ENCODE results near the gene CCDC150. TPM values are rescaled to one million over a fixed set of nuclear protein-coding genes. Genes with fewer than 3 reads are reported as not detected.
"Not testable (repeated sequence)": the region's sequence is repeated elsewhere in the genome, so short reads cannot be mapped to it uniquely, and the experiment has no call there.

The CCDC150 gene
- total and polyA plus RNA-seq, 4 donors = 0.78 to 6.3 (median 5.1) TPM

DNA sequence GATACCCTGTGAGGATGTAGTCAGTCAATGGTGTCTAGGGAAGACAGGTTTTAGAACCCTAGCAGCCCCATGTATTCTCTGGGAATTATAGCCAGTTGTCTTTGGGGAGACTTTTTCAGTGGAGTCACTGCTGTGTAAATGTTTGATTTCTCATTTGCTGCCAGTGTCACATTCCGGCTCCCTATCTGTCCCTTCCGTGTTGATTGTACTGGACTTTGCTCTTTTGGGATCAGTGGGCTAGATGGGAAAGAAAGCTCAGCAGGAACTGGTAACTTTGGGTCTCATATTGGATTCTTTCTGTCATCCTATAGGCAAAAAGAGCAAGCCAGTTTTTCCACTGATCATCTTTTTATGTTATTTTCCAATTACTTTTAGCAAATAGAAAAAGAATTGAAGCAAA is 89.9 kb downstream of the CCDC150 start:
- peak; percentile 46 for TF ChIP-seq ATF3 (IDR thresholded peaks at IDR 0.05)
- peak in 1 of 2 donors; percentile 31 for TF ChIP-seq EGR1 (IDR thresholded peaks at IDR 0.05; ENCODE audit: low read depth in 2 of 2)
- peak; percentile 99 for TF ChIP-seq SP1 (IDR thresholded peaks at IDR 0.05)
- TF ChIP-seq, protein P1, sequence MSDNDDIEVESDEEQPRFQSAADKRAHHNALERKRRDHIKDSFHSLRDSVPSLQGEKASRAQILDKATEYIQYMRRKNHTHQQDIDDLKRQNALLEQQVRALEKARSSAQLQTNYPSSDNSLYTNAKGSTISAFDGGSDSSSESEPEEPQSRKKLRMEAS (IDR thresholded peaks at IDR 0.05) = peak; percentile 49
- TF ChIP-seq GABPA (IDR thresholded peaks at IDR 0.05 in 1 of 2, conservative IDR thresholded peaks at IDR 0.05 in 1 of 2) = peak in 1 of 2 donors; percentile 56
- TF ChIP-seq, protein P2, sequence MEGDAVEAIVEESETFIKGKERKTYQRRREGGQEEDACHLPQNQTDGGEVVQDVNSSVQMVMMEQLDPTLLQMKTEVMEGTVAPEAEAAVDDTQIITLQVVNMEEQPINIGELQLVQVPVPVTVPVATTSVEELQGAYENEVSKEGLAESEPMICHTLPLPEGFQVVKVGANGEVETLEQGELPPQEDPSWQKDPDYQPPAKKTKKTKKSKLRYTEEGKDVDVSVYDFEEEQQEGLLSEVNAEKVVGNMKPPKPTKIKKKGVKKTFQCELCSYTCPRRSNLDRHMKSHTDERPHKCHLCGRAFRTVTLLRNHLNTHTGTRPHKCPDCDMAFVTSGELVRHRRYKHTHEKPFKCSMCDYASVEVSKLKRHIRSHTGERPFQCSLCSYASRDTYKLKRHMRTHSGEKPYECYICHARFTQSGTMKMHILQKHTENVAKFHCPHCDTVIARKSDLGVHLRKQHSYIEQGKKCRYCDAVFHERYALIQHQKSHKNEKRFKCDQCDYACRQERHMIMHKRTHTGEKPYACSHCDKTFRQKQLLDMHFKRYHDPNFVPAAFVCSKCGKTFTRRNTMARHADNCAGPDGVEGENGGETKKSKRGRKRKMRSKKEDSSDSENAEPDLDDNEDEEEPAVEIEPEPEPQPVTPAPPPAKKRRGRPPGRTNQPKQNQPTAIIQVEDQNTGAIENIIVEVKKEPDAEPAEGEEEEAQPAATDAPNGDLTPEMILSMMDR (IDR thresholded peaks at IDR 0.05; ENCODE audit: low read depth, low read length, missing input control) = no peak
- peak; percentile 71 for TF ChIP-seq FOXA1 (IDR thresholded peaks at IDR 0.05)
- peak; percentile 68 for TF ChIP-seq FOXA2 (IDR thresholded peaks at IDR 0.05)
- TF ChIP-seq TAF1 (conservative IDR thresholded peaks at IDR 0.05) = no peak
- peak; percentile 98 for TF ChIP-seq HNF4A (conservative IDR thresholded peaks at IDR 0.05)
- no peak for TF ChIP-seq ZBTB33 (IDR thresholded peaks at IDR 0.05)
- TF ChIP-seq NR2F2 (IDR thresholded peaks at IDR 0.05) = peak; percentile 19
- peak; percentile 58 to 61 for TF ChIP-seq JUND (IDR thresholded peaks at IDR 0.05)
- TF ChIP-seq HNF4G (IDR thresholded peaks at IDR 0.05) = peak; percentile 92
- peak; percentile 42 to 48 for TF ChIP-seq RAD21 (IDR thresholded peaks at IDR 0.05)
- TF ChIP-seq, protein P3, sequence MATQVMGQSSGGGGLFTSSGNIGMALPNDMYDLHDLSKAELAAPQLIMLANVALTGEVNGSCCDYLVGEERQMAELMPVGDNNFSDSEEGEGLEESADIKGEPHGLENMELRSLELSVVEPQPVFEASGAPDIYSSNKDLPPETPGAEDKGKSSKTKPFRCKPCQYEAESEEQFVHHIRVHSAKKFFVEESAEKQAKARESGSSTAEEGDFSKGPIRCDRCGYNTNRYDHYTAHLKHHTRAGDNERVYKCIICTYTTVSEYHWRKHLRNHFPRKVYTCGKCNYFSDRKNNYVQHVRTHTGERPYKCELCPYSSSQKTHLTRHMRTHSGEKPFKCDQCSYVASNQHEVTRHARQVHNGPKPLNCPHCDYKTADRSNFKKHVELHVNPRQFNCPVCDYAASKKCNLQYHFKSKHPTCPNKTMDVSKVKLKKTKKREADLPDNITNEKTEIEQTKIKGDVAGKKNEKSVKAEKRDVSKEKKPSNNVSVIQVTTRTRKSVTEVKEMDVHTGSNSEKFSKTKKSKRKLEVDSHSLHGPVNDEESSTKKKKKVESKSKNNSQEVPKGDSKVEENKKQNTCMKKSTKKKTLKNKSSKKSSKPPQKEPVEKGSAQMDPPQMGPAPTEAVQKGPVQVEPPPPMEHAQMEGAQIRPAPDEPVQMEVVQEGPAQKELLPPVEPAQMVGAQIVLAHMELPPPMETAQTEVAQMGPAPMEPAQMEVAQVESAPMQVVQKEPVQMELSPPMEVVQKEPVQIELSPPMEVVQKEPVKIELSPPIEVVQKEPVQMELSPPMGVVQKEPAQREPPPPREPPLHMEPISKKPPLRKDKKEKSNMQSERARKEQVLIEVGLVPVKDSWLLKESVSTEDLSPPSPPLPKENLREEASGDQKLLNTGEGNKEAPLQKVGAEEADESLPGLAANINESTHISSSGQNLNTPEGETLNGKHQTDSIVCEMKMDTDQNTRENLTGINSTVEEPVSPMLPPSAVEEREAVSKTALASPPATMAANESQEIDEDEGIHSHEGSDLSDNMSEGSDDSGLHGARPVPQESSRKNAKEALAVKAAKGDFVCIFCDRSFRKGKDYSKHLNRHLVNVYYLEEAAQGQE (IDR thresholded peaks at IDR 0.05) = peak; percentile 81
- TF ChIP-seq YY1 (IDR thresholded peaks at IDR 0.05) = peak; percentile 65
- TF ChIP-seq RXRA (IDR thresholded peaks at IDR 0.05) = peak; percentile 66 to 73
- Histone ChIP-seq H3K27me3 (ENCODE audit: control insufficient read depth in 4 of 4, insufficient read depth in 4 of 4, low read length in 3 of 4) (no peaks in the 10 kb centered on the region), H3K36me3 (ENCODE audit: control insufficient read depth in 4 of 4, insufficient read depth in 3 of 4, low read depth in 1 of 4, low read length in 3 of 4) (peaks cover 3 to 48% (median 24%) of the 10 kb centered on the region in 4 donors), H3K4me1 (ENCODE audit: control insufficient read depth in 4 of 4, insufficient read depth in 4 of 4, low read length in 3 of 4) (peaks cover 0 to 11% (median 7%) of the 10 kb centered on the region in 4 donors), H3K4me3 (ENCODE audit: low read depth in 1 of 3, low read length in 3 of 3) (no peak overlapping the region), H3K9me3 (ENCODE audit: control insufficient read depth in 4 of 4, low read length in 3 of 4) (no peaks in the 10 kb centered on the region), H3K27ac (ENCODE audit: low read depth in 1 of 2, low read length in 2 of 2) (no peak overlapping the region), H3K9ac (ENCODE audit: low read depth in 1 of 2, low read length in 2 of 2) (no peak overlapping the region)
- DNase-seq (ENCODE audit: low spot score) = no peak
- WGBS = 42% methylated on average over 2 of the region's 2 CpGs

DNA sequence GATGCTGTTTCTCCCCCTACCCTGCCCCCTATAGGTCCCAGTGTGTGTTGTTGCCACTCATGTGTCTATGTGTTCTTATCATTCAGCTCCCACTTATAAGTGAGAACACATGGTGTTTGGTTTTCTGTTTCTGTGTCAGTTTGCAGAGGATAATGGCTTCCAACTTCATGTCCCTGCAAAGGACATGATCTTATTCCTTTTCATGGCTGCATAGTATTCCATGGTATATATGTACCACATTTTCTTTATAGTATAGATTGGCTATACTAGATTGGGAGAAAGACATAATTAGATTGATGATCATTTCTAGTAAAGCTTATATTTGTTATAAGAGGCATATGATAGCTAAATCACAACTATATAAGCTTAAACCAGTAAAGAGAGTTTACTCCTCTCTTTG is 97.1 kb downstream of the CCDC150 start:
- H3K27me3 ChIP-seq (ENCODE audit: control insufficient read depth in 4 of 4, insufficient read depth in 4 of 4, low read length in 3 of 4); H3K4me3 ChIP-seq (ENCODE audit: low read depth in 1 of 3, low read length in 3 of 3); H3K9ac ChIP-seq (ENCODE audit: low read depth in 1 of 2, low read length in 2 of 2); DNase-seq (ENCODE audit: low spot score); H3K4me1 ChIP-seq (ENCODE audit: control insufficient read depth in 4 of 4, insufficient read depth in 4 of 4, low read length in 3 of 4); H3K27ac ChIP-seq (ENCODE audit: low read depth in 1 of 2, low read length in 2 of 2); H3K9me3 ChIP-seq (ENCODE audit: control insufficient read depth in 4 of 4, low read length in 3 of 4): not testable (repeated sequence)
- H3K36me3 ChIP-seq (ENCODE audit: control insufficient read depth in 4 of 4, insufficient read depth in 3 of 4, low read depth in 1 of 4, low read length in 3 of 4) = peaks cover 0 to 20% (median 8%) of the 10 kb centered on the region in 4 donors
